ENCODE data around the gene RAB36. TPM values are rescaled to one million over a fixed set of nuclear protein-coding genes. Genes with fewer than 3 reads are reported as not detected.

The RAB36 gene
- total RNA-seq, 1 experiment from 2014 or later, result 1.1 TPM

DNA sequence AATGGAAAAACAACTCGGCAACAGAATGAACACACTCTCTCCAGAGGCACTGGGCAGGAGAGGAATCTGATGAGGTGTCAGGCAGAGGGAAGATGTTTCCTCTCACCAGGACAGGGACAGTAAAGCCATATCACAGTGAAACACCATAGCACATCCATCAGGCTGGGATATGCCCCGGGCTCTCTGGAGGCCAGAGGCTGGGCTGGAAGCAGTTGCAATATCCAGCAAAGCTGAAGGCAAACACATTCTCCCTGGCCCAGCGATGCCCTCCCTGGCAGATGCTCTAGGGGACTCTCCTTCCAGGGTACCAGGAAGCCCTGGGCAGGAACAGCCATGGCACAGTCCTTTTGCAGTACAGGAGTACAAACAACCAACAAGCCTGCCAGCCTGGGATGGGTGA, 14.6 kb upstream of the RAB36 start:
- no peaks in the 10 kb centered on the region for H3K36me3 ChIP-seq (ENCODE audit: low read depth, low read length)
- no peaks in the 10 kb centered on the region for H3F3A ChIP-seq (ENCODE audit: low read length, unreplicated experiment)
- intact Hi-C loops (cut with micrococcal nuclease), result no loop called here
- BruUV-seq (replicated peaks), result no TSS peak
- no peak for DNase-seq
- no peaks in the 10 kb centered on the region for H3K9me2 ChIP-seq (replicated peaks; ENCODE audit: low read length)
- H3K4me2 ChIP-seq (ENCODE audit: low read length), result no peak overlapping the region
- no peak overlapping the region for H3K4me3 ChIP-seq (ENCODE audit: low read length)
- H3K9me3 ChIP-seq (ENCODE audit: low read length), result no peaks in the 10 kb centered on the region
- no peak for ATAC-seq
- no peaks in the 10 kb centered on the region for H3K4me1 ChIP-seq (ENCODE audit: insufficient read depth, low read length)
- H3K27me3 ChIP-seq (ENCODE audit: low read length), result no peaks in the 10 kb centered on the region
- H2AFZ ChIP-seq (ENCODE audit: low read length), result no peak overlapping the region
- no peaks in the 10 kb centered on the region for H3K79me2 ChIP-seq (ENCODE audit: low read length)
- H3K27ac ChIP-seq (ENCODE audit: low read length), result no peak overlapping the region
- ChIA-PET CTCF (no interaction called here), POLR2A (ENCODE audit: unreplicated experiment) (no interaction called here)
- no peak overlapping the region for H3K9ac ChIP-seq (ENCODE audit: low read length)
- TF ChIP-seq EZH2 (IDR thresholded peaks at IDR 0.05; ENCODE audit: low read length, unreplicated experiment) (no peak), EZH2phosphoT487 (IDR thresholded peaks at IDR 0.05; ENCODE audit: borderline replicate concordance, low read length) (no peak)
- TF ChIP-seq, protein P1, sequence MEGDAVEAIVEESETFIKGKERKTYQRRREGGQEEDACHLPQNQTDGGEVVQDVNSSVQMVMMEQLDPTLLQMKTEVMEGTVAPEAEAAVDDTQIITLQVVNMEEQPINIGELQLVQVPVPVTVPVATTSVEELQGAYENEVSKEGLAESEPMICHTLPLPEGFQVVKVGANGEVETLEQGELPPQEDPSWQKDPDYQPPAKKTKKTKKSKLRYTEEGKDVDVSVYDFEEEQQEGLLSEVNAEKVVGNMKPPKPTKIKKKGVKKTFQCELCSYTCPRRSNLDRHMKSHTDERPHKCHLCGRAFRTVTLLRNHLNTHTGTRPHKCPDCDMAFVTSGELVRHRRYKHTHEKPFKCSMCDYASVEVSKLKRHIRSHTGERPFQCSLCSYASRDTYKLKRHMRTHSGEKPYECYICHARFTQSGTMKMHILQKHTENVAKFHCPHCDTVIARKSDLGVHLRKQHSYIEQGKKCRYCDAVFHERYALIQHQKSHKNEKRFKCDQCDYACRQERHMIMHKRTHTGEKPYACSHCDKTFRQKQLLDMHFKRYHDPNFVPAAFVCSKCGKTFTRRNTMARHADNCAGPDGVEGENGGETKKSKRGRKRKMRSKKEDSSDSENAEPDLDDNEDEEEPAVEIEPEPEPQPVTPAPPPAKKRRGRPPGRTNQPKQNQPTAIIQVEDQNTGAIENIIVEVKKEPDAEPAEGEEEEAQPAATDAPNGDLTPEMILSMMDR (conservative IDR thresholded peaks at IDR 0.05; ENCODE audit: low read depth, low read length), result no peak
- H4K20me1 ChIP-seq (ENCODE audit: low read length), result no peaks in the 10 kb centered on the region

DNA sequence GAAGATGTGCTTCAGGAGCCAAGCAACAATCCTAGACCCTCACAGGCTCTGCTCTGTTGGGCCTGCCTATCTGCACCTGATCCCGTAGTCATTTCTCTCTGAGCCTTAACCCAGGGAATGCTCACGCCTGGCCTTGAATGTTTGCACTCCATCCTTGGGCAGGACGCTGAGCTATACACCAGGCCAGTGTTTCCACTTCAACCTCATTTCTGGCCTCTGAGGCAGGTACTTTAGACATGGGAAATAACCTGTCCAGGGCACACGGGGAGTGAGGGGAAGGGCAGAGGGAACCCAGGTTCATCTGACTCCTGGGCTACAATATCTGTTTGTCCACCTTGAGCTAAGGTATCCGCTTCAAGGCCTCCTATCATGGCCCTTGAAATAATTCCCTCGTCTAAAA, 13.3 kb upstream of the RAB36 start:
- Histone ChIP-seq H3K9me3 (ENCODE audit: low read length) (no peaks in the 10 kb centered on the region), H2AFZ (ENCODE audit: low read length) (no peak overlapping the region), H4K20me1 (ENCODE audit: low read length) (no peaks in the 10 kb centered on the region), H3K9me2 (replicated peaks; ENCODE audit: low read length) (no peaks in the 10 kb centered on the region), H3K4me2 (ENCODE audit: low read length) (no peak overlapping the region), H3K36me3 (ENCODE audit: low read depth, low read length) (no peaks in the 10 kb centered on the region), H3K4me1 (ENCODE audit: insufficient read depth, low read length) (no peaks in the 10 kb centered on the region), H3K27ac (ENCODE audit: low read length) (no peak overlapping the region), H3K79me2 (ENCODE audit: low read length) (no peaks in the 10 kb centered on the region), H3K9ac (ENCODE audit: low read length) (no peak overlapping the region), H3K27me3 (ENCODE audit: low read length) (no peaks in the 10 kb centered on the region), H3F3A (ENCODE audit: low read length, unreplicated experiment) (no peaks in the 10 kb centered on the region), H3K4me3 (ENCODE audit: low read length) (no peak overlapping the region)
- DNase-seq (no peak), ATAC-seq (no peak)
- no TSS peak for BruUV-seq (replicated peaks)
- TF ChIP-seq EZH2phosphoT487 (IDR thresholded peaks at IDR 0.05; ENCODE audit: borderline replicate concordance, low read length) (no peak), EZH2 (IDR thresholded peaks at IDR 0.05; ENCODE audit: low read length, unreplicated experiment) (no peak)
- TF ChIP-seq, protein P1 (conservative IDR thresholded peaks at IDR 0.05; ENCODE audit: low read depth, low read length), result no peak
- intact Hi-C loops (cut with micrococcal nuclease), result no loop called here
- CTCF ChIA-PET, result no interaction called here
- POLR2A ChIA-PET (ENCODE audit: unreplicated experiment), result no interaction called here

DNA sequence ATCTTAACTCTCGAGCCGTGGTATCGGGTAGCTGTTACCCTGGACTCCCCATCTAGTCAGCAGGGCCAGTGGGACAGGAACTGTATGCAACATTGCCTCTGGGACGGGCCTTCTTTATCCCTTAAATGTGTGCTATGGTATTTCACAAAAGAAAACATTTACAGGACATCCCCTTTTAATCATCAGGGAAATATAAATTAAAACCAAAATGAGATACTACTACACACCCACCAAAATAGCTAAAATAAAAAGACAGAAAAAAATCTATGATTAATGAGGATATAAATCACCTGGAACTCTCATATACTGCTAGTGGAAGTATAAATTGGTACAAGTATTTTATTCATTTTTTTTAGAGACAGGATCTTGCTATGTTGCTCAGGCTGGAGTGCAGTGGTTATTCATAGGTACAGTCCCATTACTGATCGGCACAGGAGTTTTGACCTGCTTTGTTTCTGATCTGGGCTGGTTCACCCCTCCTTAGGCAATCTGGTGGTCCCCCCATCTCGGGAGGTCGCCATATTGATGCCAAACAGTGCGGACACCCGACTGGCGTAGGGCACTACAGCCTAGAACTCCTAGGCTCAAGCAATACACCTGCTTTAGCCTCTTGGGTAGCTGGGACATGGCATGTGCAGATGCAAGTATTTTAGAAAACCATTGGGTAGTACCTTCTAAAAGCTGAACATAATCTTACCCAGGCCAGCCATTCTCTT, 12.7 kb upstream of the RAB36 start:
- CTCF ChIA-PET, result no interaction called here
- H3K27me3 ChIP-seq (ENCODE audit: low read length), result no peaks in the 10 kb centered on the region
- POLR2A ChIA-PET (ENCODE audit: unreplicated experiment), result no interaction called here

More for the DNA sequence above, 12.7 kb upstream of the RAB36 start:
- Histone ChIP-seq H3K9ac (ENCODE audit: low read length) (no peak overlapping the region), H3K4me1 (ENCODE audit: insufficient read depth, low read length) (no peaks in the 10 kb centered on the region), H3K79me2 (ENCODE audit: low read length) (no peaks in the 10 kb centered on the region), H4K20me1 (ENCODE audit: low read length) (no peaks in the 10 kb centered on the region), H3K9me2 (replicated peaks; ENCODE audit: low read length) (no peaks in the 10 kb centered on the region), H3K4me2 (ENCODE audit: low read length) (no peak overlapping the region), H2AFZ (ENCODE audit: low read length) (no peak overlapping the region), H3K27ac (ENCODE audit: low read length) (no peak overlapping the region), H3K4me3 (ENCODE audit: low read length) (no peak overlapping the region), H3F3A (ENCODE audit: low read length, unreplicated experiment) (no peaks in the 10 kb centered on the region), H3K9me3 (ENCODE audit: low read length) (no peaks in the 10 kb centered on the region), H3K36me3 (ENCODE audit: low read depth, low read length) (no peaks in the 10 kb centered on the region)
- ATAC-seq (no peak), DNase-seq (no peak)
- intact Hi-C loops (cut with micrococcal nuclease), result no loop called here
- TF ChIP-seq EZH2phosphoT487 (IDR thresholded peaks at IDR 0.05; ENCODE audit: borderline replicate concordance, low read length), result no peak
- TF ChIP-seq, protein P1 (conservative IDR thresholded peaks at IDR 0.05; ENCODE audit: low read depth, low read length), result no peak
- no peak for TF ChIP-seq EZH2 (IDR thresholded peaks at IDR 0.05; ENCODE audit: low read length, unreplicated experiment)
- BruUV-seq (replicated peaks), result no TSS peak

Data from PC-3 (cell line).